Calu3 (cell line): ENCODE measurements around the gene RNF207. TPM values are rescaled to one million over a fixed set of nuclear protein-coding genes. Genes with fewer than 3 reads are reported as not detected.

ENCODE experiments used
- BruUV-seq: library from RNA; stranded (reverse); fragments of 400-500 nt; replicated peaks from 2 replicates; lab custom pipeline; 2021; lab: Mats Ljungman, UMichigan
- CTCF ChIA-PET: fragments of 300-600 bp; sonication (Branson Sonifier 250); formaldehyde crosslinking; loops from one replicate; lab custom pipeline; 2022; ENCODE audit warnings: antibody characterized with exemption; lab: Charles Lee
- DNase-seq: peaks from one replicate; pipeline ENCODE4 v3.0.0; 2022
- H3K27ac Mint-ChIP-seq: one replicate; pipeline ENCODE4 v1.8.0; 2022; ENCODE audit warnings: mixed read lengths; ENCODE audit not compliant: unreplicated experiment
- H3K27me3 Mint-ChIP-seq: one replicate; pipeline ENCODE4 v1.8.0; 2022; ENCODE audit warnings: mixed read lengths; ENCODE audit not compliant: unreplicated experiment
- H3K36me3 Mint-ChIP-seq: one replicate; pipeline ENCODE4 v1.8.0; 2022; ENCODE audit warnings: mild to moderate bottlenecking, moderate library complexity, mixed read lengths; ENCODE audit not compliant: insufficient read depth, unreplicated experiment
- H3K4me1 Mint-ChIP-seq: one replicate; pipeline ENCODE4 v1.8.0; 2022; ENCODE audit warnings: mild to moderate bottlenecking, low read depth, mixed read lengths; ENCODE audit not compliant: unreplicated experiment
- H3K4me3 Mint-ChIP-seq: one replicate; pipeline ENCODE4 v1.8.0; 2022; ENCODE audit warnings: mild to moderate bottlenecking, low read depth, moderate library complexity, mixed read lengths; ENCODE audit not compliant: unreplicated experiment
- H3K9me3 Mint-ChIP-seq: one replicate; pipeline ENCODE4 v1.8.0; 2022; ENCODE audit warnings: low read depth, mixed read lengths; ENCODE audit not compliant: unreplicated experiment
- intact Hi-C: fragments of 100-400 bp; cut with micrococcal nuclease; formaldehyde crosslinking; loops from one replicate; pipeline ENCODE4 v1.10.0; 2022; ENCODE audit not compliant: unreplicated experiment
- total RNA-seq: library from RNA; stranded (reverse); gene quantifications from 2 replicates; pipeline ENCODE4 v1.2.3, GENCODE V29; 2022
- TF ChIP-seq, protein P1 (sequence below): fragments of 200-600 bp; IDR thresholded peaks from one replicate; pipeline ENCODE4 v1.8.0; 2022; ENCODE audit warnings: antibody characterized with exemption; ENCODE audit not compliant: unreplicated experiment

The RNF207 gene
- total RNA-seq, 1 experiment from 2014 or later: 160 TPM

DNA sequence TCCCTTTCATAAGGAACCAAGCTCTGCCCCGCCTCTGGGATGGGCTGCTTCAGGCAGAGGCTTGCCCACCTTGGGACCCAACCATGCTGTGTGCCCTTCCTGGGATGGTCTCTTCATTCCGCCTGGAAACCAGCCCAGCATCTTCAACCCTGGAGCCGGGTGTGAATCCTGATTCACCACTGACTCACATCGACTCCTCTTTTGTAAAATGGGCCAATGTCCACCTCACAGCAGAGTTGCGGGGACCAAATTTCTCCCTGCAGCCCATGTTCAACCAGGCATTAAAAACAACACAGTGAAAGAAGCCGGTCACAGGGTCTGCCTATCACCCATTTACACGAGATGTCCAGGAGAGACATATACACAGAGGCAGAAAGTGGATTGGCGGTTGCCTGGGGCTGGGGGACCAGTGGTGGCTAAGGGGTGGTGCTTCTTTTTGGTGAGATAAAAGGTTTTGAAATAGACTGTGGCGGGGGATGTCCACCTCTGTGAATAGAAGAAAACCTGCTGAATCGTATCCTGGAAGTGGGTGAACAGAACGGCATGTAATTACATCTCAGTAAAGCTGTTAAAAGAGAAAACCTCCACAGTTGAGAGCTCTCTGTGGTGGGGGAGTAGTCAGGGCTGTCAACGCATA, 61.9 kb downstream of the RNF207 start:
- H3K4me1 Mint-ChIP-seq: no peaks in the 10 kb centered on the region
- no peak overlapping the region for H3K27ac Mint-ChIP-seq
- DNase-seq: no peak
- H3K9me3 Mint-ChIP-seq: no peaks in the 10 kb centered on the region
- CTCF ChIA-PET: no interaction called here
- no peaks in the 10 kb centered on the region for H3K36me3 Mint-ChIP-seq
- intact Hi-C loops: no loop called here
- TF ChIP-seq, protein P1, sequence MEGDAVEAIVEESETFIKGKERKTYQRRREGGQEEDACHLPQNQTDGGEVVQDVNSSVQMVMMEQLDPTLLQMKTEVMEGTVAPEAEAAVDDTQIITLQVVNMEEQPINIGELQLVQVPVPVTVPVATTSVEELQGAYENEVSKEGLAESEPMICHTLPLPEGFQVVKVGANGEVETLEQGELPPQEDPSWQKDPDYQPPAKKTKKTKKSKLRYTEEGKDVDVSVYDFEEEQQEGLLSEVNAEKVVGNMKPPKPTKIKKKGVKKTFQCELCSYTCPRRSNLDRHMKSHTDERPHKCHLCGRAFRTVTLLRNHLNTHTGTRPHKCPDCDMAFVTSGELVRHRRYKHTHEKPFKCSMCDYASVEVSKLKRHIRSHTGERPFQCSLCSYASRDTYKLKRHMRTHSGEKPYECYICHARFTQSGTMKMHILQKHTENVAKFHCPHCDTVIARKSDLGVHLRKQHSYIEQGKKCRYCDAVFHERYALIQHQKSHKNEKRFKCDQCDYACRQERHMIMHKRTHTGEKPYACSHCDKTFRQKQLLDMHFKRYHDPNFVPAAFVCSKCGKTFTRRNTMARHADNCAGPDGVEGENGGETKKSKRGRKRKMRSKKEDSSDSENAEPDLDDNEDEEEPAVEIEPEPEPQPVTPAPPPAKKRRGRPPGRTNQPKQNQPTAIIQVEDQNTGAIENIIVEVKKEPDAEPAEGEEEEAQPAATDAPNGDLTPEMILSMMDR: no peak
- H3K27me3 Mint-ChIP-seq: no peaks in the 10 kb centered on the region
- no TSS peak for BruUV-seq
- no peak overlapping the region for H3K4me3 Mint-ChIP-seq

DNA sequence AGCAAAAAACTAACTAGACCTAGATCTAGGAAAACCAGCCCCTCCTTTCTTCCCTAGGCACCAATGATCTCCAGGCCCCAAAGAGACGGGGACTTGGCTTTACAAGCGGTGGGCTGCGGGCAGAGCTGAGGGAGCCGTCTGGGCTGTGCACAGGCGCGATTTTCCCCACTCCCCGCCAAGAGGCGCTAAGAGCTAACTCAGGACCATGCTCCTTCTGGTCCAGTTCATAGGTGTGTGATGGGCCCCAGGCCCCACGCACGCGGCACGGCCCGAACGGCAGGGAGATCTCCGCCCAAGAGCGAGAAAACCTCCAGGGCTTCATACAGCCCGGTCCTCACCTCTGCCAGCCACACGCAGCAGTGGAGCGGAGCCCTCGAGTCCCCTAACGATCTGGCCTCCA, 62.5 kb downstream of the RNF207 start:
- CTCF ChIA-PET: no interaction called here
- Mint-ChIP-seq H3K36me3 (no peaks in the 10 kb centered on the region), H3K4me1 (no peaks in the 10 kb centered on the region), H3K27me3 (no peaks in the 10 kb centered on the region), H3K4me3 (no peak overlapping the region), H3K9me3 (no peaks in the 10 kb centered on the region), H3K27ac (no peak overlapping the region)
- TF ChIP-seq, protein P1: no peak
- no peak for DNase-seq
- BruUV-seq: no TSS peak
- intact Hi-C loops: no loop called here

DNA sequence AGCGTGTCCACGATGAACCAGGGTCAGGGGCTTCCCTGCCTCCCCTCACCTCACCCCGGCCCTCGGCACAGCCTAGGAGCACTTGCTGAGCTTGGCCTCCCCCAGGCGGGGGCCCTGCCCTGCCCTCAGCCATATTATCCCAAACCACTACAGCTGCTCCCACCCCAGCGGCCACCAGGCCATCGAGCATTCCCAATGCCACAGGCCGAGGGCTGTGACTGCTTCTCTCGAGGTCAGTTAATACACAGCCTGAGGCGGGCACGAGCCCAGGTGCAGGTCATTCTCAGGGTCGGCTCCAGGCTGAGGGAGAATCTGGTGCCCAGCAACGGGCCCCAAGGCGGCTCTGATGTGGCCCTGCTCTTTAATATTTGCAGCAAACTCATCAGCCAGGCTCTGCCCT, 63.4 kb downstream of the RNF207 start:
- no TSS peak for BruUV-seq
- intact Hi-C loops: no loop called here
- no peaks in the 10 kb centered on the region for H3K27me3 Mint-ChIP-seq
- H3K36me3 Mint-ChIP-seq: no peaks in the 10 kb centered on the region
- no peaks in the 10 kb centered on the region for H3K4me1 Mint-ChIP-seq
- TF ChIP-seq, protein P1: no peak
- H3K9me3 Mint-ChIP-seq: no peaks in the 10 kb centered on the region
- no peak for DNase-seq
- CTCF ChIA-PET: no interaction called here
- H3K4me3 Mint-ChIP-seq: no peak overlapping the region
- no peak overlapping the region for H3K27ac Mint-ChIP-seq

DNA sequence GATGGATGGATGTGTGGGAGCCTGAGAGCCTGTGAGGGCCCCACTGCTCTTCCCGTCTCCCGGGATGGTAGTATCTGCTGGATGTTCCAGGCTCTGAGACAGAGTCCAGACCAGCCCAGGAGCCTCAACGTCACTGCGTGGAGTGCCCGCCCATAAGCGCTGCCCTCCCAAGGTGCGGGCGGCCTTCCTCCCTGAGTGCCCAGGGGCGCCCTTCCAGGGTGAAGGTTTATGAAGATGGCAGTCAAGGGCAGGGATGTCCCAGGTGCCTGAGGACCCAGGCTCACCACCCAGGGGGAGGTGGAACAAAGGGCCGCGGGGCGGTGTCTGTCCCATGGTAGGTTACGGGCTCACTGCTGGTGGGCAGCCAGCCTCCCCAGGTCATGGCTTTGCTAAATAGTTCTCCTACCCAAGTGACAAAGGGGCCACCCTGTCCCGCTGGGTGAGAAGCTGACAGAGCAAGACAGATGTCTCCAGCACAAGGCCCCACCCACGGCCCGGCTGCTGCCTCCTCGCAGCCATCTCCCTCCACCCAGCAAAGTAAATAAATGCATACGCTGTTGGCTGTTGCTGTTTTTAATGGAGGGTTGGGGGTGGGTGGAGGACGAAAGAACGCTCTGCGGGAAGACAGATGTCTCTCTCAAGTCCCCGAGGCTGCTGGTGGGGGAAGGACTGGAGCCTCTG, 63.9 kb downstream of the RNF207 start:
- Mint-ChIP-seq H3K9me3 (no peaks in the 10 kb centered on the region), H3K4me1 (no peaks in the 10 kb centered on the region), H3K27ac (no peak overlapping the region), H3K36me3 (no peaks in the 10 kb centered on the region), H3K4me3 (no peak overlapping the region), H3K27me3 (no peaks in the 10 kb centered on the region)
- TF ChIP-seq, protein P1: no peak
- CTCF ChIA-PET: no interaction called here
- DNase-seq: no peak
- intact Hi-C loops: no loop called here
- BruUV-seq: no TSS peak
